Mucosa of stomach (tissue), 1 donor: ENCODE measurements around the gene PCNT.

ENCODE experiments used
- H3K27me3 ChIP-seq: one replicate; pipeline ENCODE4 v1.7.0; 2013; ENCODE audit warnings: mild to moderate bottlenecking, low read length; ENCODE audit not compliant: control insufficient read depth, insufficient read depth
- H3K36me3 ChIP-seq: one replicate; pipeline ENCODE4 v1.7.0; 2013; ENCODE audit warnings: low read length; ENCODE audit not compliant: control insufficient read depth, insufficient read depth
- H3K4me1 ChIP-seq: one replicate; pipeline ENCODE4 v1.7.0; 2013; ENCODE audit warnings: mild to moderate bottlenecking, low read length; ENCODE audit not compliant: control insufficient read depth, insufficient read depth
- H3K4me3 ChIP-seq: one replicate; pipeline ENCODE4 v1.7.0; 2013; ENCODE audit warnings: low read length
- H3K9ac ChIP-seq: one replicate; pipeline ENCODE4 v1.7.0; 2013; ENCODE audit warnings: mild to moderate bottlenecking, low read length, moderate library complexity
- H3K9me3 ChIP-seq: one replicate; pipeline ENCODE4 v1.7.0; 2013; ENCODE audit warnings: mild to moderate bottlenecking, low read length, moderate library complexity; ENCODE audit not compliant: control insufficient read depth
- donor health status: Pancreatic carcinoma.

Gene PCNT

DNA sequence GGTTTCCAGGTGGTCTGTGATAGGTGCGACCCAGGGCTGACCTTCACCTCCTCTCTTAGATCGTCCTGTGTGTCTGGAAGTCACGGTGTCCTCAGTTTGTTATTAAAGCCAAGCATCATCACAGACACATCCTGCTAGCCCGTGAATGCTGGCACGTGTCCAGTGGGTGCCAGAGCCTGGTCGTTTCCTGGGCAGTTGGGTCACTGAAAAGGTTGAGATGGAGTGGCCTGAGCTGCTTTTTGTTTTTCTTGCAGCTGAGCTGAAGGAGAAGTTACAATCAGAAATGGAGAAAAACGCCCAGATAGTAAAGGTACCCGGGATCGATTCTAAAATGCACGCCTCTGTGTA lies 23.2 kb downstream of the PCNT start:
- H3K27me3 ChIP-seq: no peaks in the 10 kb centered on the region
- no peak overlapping the region for H3K9ac ChIP-seq
- H3K4me3 ChIP-seq: no peak overlapping the region
- H3K4me1 ChIP-seq: no peaks in the 10 kb centered on the region
- H3K36me3 ChIP-seq: peaks cover 6% of the 10 kb centered on the region
- no peaks in the 10 kb centered on the region for H3K9me3 ChIP-seq

DNA sequence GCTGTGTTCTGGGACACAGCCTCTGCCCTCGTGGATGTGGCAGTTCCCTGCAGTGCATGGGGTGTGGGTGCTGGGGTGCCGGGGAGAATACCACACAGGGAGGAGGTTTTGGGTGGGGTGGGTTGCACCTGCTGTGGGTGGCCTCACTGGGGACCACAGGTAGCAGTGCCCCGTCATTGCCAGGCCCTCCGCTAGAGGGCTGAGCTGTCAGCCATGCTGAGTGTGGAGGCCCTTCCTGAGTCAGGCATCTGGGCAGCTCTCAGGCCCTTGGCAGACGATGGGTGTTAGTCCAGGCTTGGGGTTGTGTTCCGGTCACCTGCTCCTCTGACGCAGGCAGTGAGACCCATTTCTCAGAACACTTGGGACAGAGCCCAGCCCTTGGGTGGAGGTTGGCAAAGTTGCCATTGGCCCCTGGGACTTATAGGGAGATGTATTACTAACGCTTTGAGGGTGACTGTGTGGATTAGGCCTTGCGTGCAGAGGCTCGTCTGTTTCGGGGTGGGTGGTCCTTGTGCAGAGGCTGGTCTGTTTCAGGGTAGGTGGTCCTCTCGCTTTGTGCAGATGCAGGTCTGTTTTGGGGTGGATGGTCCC lies 23.9 kb downstream of the PCNT start:
- Histone ChIP-seq H3K4me3 (no peak overlapping the region), H3K36me3 (peaks cover 9% of the 10 kb centered on the region), H3K27me3 (no peaks in the 10 kb centered on the region), H3K9me3 (no peaks in the 10 kb centered on the region), H3K4me1 (no peaks in the 10 kb centered on the region), H3K9ac (no peak overlapping the region)

DNA sequence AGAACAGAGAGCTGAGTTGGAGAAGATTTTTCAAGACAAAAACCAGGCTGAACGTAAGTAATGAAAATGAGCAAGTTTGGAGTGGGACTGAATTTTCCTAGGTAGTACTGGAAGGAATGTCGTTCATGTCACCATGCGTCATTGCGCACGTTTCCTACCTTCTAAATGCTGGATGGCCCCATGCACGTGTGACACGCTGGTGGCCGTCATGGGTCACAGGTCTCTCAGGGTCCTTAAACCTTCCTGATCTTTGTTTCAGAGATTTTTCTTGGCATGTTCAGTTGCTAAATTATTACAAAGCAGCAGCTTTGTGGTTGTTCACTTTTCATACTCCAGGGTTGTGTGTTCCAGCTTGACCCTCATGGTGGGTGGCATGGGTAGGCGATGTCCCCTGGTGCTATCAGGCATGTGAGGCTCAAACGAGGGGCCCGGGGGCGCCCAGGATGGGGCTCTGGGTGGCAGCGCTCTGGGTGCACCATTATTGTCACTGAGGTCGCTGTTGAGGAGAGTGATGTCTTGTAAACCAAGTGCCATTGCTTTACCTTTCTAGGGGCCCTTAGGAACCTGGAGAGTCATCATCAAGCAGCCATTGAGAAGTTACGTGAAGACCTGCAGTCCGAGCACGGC lies 25.3 kb downstream of the PCNT start:
- Histone ChIP-seq H3K27me3 (no peaks in the 10 kb centered on the region), H3K4me1 (no peaks in the 10 kb centered on the region), H3K4me3 (no peak overlapping the region), H3K9ac (no peak overlapping the region), H3K9me3 (no peaks in the 10 kb centered on the region), H3K36me3 (peaks cover 9% of the 10 kb centered on the region)

DNA sequence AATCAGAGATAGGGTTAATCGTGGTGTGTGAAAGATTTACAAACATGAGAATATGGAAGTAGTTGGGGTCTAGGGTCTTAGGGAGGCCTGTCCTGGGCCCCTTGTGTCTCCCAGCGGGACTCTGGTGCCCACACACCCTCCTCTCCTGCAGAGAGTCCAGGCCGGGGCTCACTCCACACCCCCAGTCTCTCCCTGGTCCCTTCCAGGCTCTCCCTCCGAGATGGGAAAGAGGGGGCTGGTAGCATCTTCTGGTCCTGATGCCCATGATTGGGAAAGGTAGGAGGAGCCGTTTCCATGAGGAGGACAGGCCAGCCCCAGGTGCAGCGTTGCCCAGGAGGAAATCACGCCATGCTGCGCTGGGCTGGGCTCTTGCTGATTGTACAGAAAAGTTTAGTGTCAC lies 26.6 kb downstream of the PCNT start:
- Histone ChIP-seq H3K36me3 (peaks cover 9% of the 10 kb centered on the region), H3K27me3 (no peaks in the 10 kb centered on the region), H3K4me3 (no peak overlapping the region), H3K4me1 (no peaks in the 10 kb centered on the region), H3K9ac (no peak overlapping the region), H3K9me3 (no peaks in the 10 kb centered on the region)

DNA sequence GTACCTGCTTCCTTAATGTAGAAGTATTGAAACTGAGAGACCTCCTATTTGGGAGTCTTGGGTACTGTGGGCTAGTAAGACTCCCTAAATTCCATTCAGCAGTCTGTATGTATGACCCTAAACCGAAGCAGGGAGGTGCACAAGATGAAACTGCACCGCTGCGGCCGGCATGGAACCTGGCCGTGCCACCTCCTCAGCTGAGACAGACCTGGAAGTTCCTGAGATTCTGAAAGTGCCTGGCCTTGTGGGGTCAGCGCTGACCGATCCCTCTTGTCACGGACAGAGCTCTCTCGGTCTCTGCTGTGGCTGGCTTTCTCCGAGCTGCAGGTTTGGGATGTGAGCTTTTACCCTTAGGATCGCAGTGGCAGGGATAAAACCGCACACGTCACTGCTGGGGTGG lies 27.0 kb downstream of the PCNT start:
- H3K9me3 ChIP-seq: no peaks in the 10 kb centered on the region
- no peaks in the 10 kb centered on the region for H3K27me3 ChIP-seq
- H3K9ac ChIP-seq: no peak overlapping the region
- H3K36me3 ChIP-seq: peaks cover 9% of the 10 kb centered on the region
- H3K4me3 ChIP-seq: no peak overlapping the region
- H3K4me1 ChIP-seq: no peaks in the 10 kb centered on the region

DNA sequence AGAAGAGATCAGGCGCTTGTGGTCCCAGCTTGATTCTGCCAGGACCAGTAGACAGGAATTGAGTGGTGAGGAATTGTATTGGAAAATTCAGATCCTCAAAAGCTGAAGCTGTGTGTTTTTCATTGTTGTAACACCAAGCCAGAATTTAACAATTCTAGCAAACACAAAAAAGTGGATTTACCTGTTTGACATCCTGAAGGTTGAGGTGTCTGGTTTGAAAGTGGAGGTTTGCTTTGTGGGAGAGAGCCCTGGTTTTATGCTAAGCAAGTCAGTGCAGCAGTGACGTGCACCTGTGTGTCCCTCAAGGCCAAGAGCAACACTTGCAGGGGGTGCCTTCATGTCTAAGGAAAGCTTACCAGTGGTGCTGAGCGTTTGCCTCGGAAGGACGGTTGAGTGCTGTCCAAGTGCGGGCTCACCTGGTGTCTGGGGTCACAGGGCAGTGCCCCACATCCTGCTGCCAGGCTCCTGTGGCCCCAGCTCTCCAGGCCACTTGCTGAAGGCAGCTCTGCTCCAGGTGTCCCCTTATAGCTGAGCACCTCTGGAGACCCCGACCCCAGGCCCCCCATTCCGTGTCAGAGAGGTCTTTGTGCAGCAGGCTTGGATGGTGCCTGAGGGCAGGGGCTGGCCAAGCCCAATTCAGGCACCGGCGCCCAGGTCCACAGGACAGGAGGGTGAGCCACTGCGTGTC lies 27.7 kb downstream of the PCNT start:
- Histone ChIP-seq H3K36me3 (peaks cover 9% of the 10 kb centered on the region), H3K27me3 (no peaks in the 10 kb centered on the region), H3K9ac (no peak overlapping the region), H3K4me1 (no peaks in the 10 kb centered on the region), H3K9me3 (no peaks in the 10 kb centered on the region), H3K4me3 (no peak overlapping the region)

DNA sequence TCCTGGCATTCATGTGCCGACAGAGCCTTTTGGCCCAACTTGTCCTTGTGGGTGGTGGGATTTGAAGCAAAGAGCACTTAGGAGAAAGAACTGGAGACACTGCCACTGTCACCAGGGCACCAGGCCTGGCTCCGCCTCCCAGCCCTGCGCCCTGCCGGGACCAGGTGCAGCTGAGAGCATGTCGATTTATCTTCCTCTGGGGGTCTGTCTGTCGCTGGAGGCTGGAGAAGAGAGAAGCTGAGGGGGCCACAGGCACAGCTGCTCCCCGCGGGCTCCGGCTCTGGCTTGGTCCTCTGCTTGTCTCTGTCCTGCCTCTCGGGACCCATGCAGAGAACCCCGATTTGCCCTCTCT lies 28.2 kb downstream of the PCNT start:
- H3K4me1 ChIP-seq: no peaks in the 10 kb centered on the region
- no peaks in the 10 kb centered on the region for H3K9me3 ChIP-seq
- H3K36me3 ChIP-seq: peaks cover 9% of the 10 kb centered on the region
- H3K27me3 ChIP-seq: no peaks in the 10 kb centered on the region
- no peak overlapping the region for H3K9ac ChIP-seq
- no peak overlapping the region for H3K4me3 ChIP-seq

DNA sequence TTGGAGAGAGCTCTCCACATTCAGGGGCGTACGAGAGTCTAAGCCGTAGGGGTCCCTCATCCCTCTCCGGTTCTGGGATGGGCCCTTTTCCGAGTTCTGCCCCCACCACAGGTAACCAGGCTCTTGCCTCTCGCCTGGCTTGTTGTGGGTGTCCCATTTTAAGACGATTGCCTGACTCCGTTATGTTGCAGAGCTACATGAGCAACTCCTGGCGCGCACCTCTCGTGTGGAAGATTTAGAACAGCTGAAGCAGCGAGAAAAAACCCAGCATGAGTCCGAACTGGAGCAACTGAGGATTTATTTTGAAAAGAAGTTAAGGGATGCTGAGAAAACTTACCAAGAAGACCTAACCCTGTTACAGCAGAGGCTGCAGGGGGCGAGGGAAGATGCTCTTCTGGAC lies 29.0 kb downstream of the PCNT start:
- Histone ChIP-seq H3K4me3 (no peak overlapping the region), H3K9ac (no peak overlapping the region), H3K27me3 (no peaks in the 10 kb centered on the region), H3K4me1 (no peaks in the 10 kb centered on the region), H3K36me3 (peaks cover 9% of the 10 kb centered on the region), H3K9me3 (no peaks in the 10 kb centered on the region)

DNA sequence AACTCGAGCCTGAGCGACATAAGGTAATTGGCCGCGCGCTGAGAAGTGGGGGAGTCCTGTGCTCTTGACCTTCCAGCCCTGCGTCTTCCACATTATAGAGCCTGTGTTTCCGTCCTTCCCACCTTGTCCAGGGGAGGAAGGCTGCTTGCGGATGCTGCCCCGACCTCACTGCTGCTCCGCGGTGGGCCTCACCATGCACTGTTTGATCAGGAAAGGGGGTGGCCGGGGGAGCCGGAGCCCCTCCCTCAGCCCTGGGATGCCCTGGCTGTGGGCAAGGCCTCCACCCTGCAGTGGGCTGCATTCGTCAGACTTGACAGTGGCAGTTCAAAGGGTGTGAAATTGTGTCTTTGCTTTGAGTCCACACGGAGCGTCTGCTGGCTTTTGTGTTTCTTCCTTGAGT lies 30.1 kb downstream of the PCNT start:
- peaks cover 9% of the 10 kb centered on the region for H3K36me3 ChIP-seq
- no peaks in the 10 kb centered on the region for H3K27me3 ChIP-seq
- no peaks in the 10 kb centered on the region for H3K9me3 ChIP-seq
- H3K4me3 ChIP-seq: no peak overlapping the region
- no peaks in the 10 kb centered on the region for H3K4me1 ChIP-seq
- no peak overlapping the region for H3K9ac ChIP-seq

DNA sequence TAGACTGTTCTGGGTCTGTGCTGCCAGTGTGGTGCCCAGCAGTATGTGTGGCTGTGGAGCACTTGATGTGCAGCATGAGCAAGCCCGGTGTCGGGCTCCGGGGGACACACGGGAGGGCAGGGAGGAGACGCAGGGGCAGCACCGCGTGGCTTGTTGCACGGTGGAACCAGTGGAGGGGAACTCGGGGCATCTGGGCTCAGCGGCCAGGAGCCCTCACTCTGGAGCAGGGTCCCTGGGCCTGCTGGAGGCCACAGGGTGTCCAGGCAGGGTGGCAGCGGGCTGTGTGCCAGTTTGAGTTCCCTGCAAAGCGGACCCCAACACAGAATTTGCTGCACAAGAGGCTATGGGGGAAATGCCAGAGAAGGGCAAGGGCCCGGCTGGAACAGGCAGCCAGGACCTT lies 30.6 kb downstream of the PCNT start:
- no peaks in the 10 kb centered on the region for H3K27me3 ChIP-seq
- no peak overlapping the region for H3K9ac ChIP-seq
- no peak overlapping the region for H3K4me3 ChIP-seq
- peaks cover 9% of the 10 kb centered on the region for H3K36me3 ChIP-seq
- H3K4me1 ChIP-seq: no peaks in the 10 kb centered on the region
- H3K9me3 ChIP-seq: no peaks in the 10 kb centered on the region

DNA sequence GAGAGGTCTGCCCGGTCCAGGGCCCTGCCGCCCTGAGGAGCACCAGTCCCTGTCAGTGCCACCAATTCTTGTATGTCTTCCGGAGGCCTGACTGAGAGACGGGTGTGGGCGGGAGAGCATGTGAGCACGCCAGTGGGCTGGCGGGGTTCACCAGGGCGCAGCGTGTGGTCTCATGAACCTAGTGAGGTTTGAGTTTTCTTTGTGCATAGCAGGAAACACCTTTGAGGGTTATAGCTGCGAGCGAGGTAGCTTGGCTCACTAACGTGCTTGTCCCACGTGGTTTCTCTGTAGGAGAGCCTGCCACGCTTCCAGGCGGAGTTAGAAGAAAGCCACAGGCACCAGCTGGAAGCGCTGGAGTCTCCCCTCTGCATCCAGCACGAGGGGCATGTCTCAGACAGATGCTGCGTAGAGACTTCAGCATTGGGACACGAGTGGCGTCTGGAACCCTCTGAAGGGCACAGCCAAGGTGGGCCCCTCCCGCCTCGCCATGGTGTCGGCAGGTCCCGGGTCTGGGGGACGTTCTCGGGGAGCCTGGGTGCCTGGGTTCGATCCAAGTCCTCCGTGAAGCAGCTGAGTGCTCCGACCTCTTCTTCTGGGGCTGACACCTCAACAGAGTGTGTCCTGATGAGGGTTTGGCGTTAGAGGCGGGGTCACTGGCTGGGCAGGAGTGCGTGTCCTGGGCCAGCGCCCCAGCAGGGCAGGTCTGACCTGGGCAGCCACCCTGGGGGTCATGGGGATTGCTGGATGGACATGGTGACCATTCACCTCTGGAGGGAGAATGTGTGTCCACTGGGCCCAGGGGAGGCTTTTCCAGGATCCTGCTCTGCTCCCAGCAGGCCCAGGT lies 31.4 kb downstream of the PCNT start:
- Histone ChIP-seq H3K9ac (no peak overlapping the region), H3K4me3 (no peak overlapping the region), H3K36me3 (peaks cover 9% of the 10 kb centered on the region), H3K4me1 (no peaks in the 10 kb centered on the region), H3K27me3 (no peaks in the 10 kb centered on the region), H3K9me3 (no peaks in the 10 kb centered on the region)

DNA sequence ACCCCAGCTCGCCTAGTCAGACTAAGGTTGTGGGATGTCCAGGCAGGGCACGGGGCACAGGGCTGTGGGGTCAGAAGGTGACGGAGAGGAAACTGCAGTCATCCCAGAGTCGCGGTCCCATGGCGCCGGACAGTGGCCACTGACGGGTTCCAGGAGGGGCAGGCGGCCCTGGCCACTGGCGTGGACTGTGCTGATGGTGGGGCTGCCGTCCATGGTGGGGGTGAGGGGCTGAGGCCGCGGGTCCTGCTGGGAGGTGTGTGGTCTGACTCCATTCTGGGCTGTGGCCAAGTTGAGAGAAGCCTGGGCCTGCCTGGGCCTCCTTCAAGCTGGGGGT lies 32.0 kb downstream of the PCNT start:
- Histone ChIP-seq H3K4me1 (no peaks in the 10 kb centered on the region), H3K36me3 (peaks cover 9% of the 10 kb centered on the region), H3K4me3 (no peak overlapping the region), H3K9ac (no peak overlapping the region), H3K27me3 (no peaks in the 10 kb centered on the region), H3K9me3 (no peaks in the 10 kb centered on the region)
